Nephron (organoid): ENCODE measurements around the gene EEF1AKMT2.

Experiments used
- H3K27ac Mint-ChIP-seq, 3 experiments: 2 replicates each; pipeline ENCODE4 v1.8.0; 2020; ENCODE audit warnings: mixed read lengths in 3 of 3, mild to moderate bottlenecking in 2 of 3, moderate library complexity in 1 of 3
- H3K27me3 Mint-ChIP-seq: 2 replicates; pipeline ENCODE4 v1.8.0; 2021; ENCODE audit warnings: low read depth, mild to moderate bottlenecking, moderate library complexity, mixed read lengths
- H3K36me3 Mint-ChIP-seq: 2 replicates; pipeline ENCODE4 v1.8.0; 2020; ENCODE audit warnings: low read depth, mixed read lengths
- H3K4me1 Mint-ChIP-seq: 2 replicates; pipeline ENCODE4 v1.8.0; 2020; ENCODE audit warnings: mixed read lengths
- H3K4me3 Mint-ChIP-seq, 3 experiments: 2 replicates each; pipeline ENCODE4 v1.8.0; 2020; ENCODE audit warnings: mild to moderate bottlenecking in 3 of 3, mixed read lengths in 3 of 3, moderate library complexity in 2 of 3
- H3K9me3 Mint-ChIP-seq: 2 replicates; pipeline ENCODE4 v1.8.0; 2020; ENCODE audit warnings: mixed read lengths
- TF ChIP-seq, protein P1 (sequence below), 3 experiments: fragments of 200-600 bp; sonication (generic); IDR thresholded peaks; one replicate each; pipeline ENCODE4 v1.5.0; 2021; ENCODE audit warnings: antibody characterized with exemption in 3 of 3; ENCODE audit not compliant: unreplicated experiment in 3 of 3

The EEF1AKMT2 gene

DNA sequence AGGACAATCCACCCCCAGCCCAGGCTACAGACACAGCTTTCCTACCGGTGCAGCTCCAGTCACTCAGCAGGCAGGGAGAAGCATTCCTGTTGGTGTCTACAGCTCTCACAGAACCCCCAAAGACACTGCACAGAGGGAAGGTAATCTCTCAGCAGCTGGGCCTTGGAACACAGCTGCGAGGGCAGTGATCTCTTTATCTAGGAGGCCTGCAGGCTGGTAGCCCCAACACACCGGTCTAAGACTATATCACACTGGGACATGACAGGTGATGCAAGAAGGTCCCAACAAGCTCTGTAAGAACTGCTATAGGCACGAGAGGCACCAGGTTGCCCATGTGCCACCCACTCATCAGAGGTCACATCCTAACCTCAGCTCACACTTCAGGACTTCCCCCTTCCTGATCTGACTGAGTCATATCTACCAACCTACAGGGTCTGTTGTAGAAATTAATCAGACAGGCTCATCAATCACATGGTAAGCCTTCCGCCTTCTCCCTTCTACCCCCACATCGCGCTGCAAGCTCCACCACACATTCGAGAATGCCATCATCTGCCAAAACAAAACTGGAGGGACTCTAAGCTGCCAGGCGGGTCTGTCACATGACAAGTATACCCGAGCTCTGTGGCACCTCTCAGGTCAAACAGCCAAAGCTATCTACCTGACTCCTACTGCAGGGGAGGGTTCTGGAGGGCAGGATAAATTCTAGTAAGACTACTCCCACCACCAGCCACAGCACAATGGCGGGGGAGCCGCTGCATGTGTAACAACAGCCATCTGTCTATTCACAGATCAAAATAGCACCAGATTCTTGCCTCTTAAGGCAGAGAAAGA, 73.6 kb downstream of the EEF1AKMT2 start:
- TF ChIP-seq, protein P1, sequence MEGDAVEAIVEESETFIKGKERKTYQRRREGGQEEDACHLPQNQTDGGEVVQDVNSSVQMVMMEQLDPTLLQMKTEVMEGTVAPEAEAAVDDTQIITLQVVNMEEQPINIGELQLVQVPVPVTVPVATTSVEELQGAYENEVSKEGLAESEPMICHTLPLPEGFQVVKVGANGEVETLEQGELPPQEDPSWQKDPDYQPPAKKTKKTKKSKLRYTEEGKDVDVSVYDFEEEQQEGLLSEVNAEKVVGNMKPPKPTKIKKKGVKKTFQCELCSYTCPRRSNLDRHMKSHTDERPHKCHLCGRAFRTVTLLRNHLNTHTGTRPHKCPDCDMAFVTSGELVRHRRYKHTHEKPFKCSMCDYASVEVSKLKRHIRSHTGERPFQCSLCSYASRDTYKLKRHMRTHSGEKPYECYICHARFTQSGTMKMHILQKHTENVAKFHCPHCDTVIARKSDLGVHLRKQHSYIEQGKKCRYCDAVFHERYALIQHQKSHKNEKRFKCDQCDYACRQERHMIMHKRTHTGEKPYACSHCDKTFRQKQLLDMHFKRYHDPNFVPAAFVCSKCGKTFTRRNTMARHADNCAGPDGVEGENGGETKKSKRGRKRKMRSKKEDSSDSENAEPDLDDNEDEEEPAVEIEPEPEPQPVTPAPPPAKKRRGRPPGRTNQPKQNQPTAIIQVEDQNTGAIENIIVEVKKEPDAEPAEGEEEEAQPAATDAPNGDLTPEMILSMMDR (IDR thresholded peaks at IDR 0.05; ENCODE audit: unreplicated experiment in 3 of 3), result no peak
- H3K4me3 Mint-ChIP-seq, result peak overlapping the region; percentile 0 to 65 (median 1)
- H3K27ac Mint-ChIP-seq, result peak overlapping the region; percentile 52 to 88 (median 84)
- H3K36me3 Mint-ChIP-seq, result no peaks in the 10 kb centered on the region
- no peaks in the 10 kb centered on the region for H3K27me3 Mint-ChIP-seq
- H3K9me3 Mint-ChIP-seq, result no peaks in the 10 kb centered on the region
- H3K4me1 Mint-ChIP-seq, result peaks cover 85% of the 10 kb centered on the region

DNA sequence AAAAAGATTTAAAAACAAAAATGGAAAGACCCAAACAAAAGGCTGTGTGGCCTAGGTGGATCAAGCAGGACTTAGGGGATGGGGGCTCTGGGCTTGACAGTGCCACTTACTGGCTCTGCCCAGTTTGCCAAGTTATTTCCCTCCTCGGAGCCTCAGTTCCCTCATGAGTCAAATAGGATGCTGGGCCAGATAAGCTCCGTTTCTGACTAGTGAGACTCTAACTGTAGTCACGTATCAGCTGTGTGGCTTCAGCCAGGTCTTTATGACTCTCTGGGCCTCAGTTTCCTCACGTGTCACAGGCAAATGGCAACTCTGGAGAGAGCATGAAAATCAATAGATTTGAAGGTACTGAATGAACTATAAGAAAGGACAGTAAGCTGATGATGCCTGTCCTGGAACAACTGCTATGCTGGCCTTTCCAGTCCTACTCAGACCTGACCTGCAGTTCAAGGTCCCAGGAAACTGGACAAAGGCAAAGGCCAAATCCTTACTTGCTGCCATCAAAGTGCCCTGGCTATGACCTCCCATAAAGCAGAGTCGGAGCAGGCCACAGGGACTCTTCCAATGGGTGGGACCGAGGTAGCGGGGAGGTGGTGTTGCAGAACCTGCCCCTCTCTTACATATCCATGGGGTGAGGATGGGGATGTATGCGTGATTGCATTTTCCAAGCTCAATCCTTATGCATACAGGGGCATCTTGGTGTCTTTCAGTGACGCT, 74.5 kb downstream of the EEF1AKMT2 start:
- Mint-ChIP-seq H3K4me3 (peak overlapping the region in 2 of 3 experiments; percentile 1 to 65), H3K27ac (peak overlapping the region; percentile 65 to 88 (median 84)), H3K36me3 (no peaks in the 10 kb centered on the region), H3K9me3 (no peaks in the 10 kb centered on the region), H3K27me3 (no peaks in the 10 kb centered on the region), H3K4me1 (peaks cover 83% of the 10 kb centered on the region)
- TF ChIP-seq, protein P1 (IDR thresholded peaks at IDR 0.05; ENCODE audit: unreplicated experiment in 3 of 3), result no peak

GRCh38 chr10:124716369-124716768, 75.3 kb downstream of the EEF1AKMT2 start:
- Mint-ChIP-seq H3K4me3 (peak overlapping the region; percentile 22 to 51 (median 30)), H3K36me3 (no peaks in the 10 kb centered on the region), H3K4me1 (peaks cover 77% of the 10 kb centered on the region), H3K27me3 (no peaks in the 10 kb centered on the region), H3K27ac (peak overlapping the region; percentile 65 to 88 (median 84)), H3K9me3 (no peaks in the 10 kb centered on the region)
- TF ChIP-seq, protein P1 (IDR thresholded peaks at IDR 0.05; ENCODE audit: unreplicated experiment in 3 of 3), result no peak

GRCh38 chr10:124715439-124715838, 76.2 kb downstream of the EEF1AKMT2 start:
- H3K4me3 Mint-ChIP-seq, result peak overlapping the region in 1 of 3 experiments; percentile 30
- TF ChIP-seq, protein P1 (IDR thresholded peaks at IDR 0.05; ENCODE audit: unreplicated experiment in 3 of 3), result no peak
- no peaks in the 10 kb centered on the region for H3K36me3 Mint-ChIP-seq
- peaks cover 82% of the 10 kb centered on the region for H3K4me1 Mint-ChIP-seq
- H3K27me3 Mint-ChIP-seq, result no peaks in the 10 kb centered on the region
- peak overlapping the region; percentile 65 to 88 (median 84) for H3K27ac Mint-ChIP-seq
- H3K9me3 Mint-ChIP-seq, result no peaks in the 10 kb centered on the region

- TF ChIP-seq, protein P1 (IDR thresholded peaks at IDR 0.05; ENCODE audit: unreplicated experiment in 3 of 3), result no peak
- Mint-ChIP-seq H3K27me3 (no peaks in the 10 kb centered on the region), H3K4me3 (peak overlapping the region in 1 of 3 experiments; percentile 6)
Observed at GRCh38 chr10:124713679-124714255, 77.9 kb downstream of the EEF1AKMT2 start.

More at GRCh38 chr10:124713679-124714255, 77.9 kb downstream of the EEF1AKMT2 start:
- Mint-ChIP-seq H3K27ac (peak overlapping the region; percentile 85 to 87 (median 86)), H3K36me3 (no peaks in the 10 kb centered on the region), H3K4me1 (peaks cover 87% of the 10 kb centered on the region), H3K9me3 (no peaks in the 10 kb centered on the region)
